GM13976 (cell line): ENCODE measurements around the gene UHRF2.

Experiments used
- DNase-seq: peaks from one replicate; pipeline ENCODE4 v3.0.0; 2012; ENCODE audit warnings: low spot score
- CTCF ChIP-seq: IDR thresholded peaks from 2 replicates; pipeline ENCODE4 v1.5.1; 2012; ENCODE audit warnings: borderline replicate concordance, mild to moderate bottlenecking; ENCODE audit not compliant: insufficient read depth; ENCODE audit errors: extremely low read depth, missing control alignments, control extremely low read depth
- in situ Hi-C: fragments of 300-500 bp; cut with MboI; formaldehyde crosslinking; loops from one replicate; pipeline ENCODE4 v1.12.0; 2022; ENCODE audit warnings: low sequenced_read_pairs, mixed read lengths, inconsistent platforms; ENCODE audit not compliant: unreplicated experiment

UHRF2 gene

DNA sequence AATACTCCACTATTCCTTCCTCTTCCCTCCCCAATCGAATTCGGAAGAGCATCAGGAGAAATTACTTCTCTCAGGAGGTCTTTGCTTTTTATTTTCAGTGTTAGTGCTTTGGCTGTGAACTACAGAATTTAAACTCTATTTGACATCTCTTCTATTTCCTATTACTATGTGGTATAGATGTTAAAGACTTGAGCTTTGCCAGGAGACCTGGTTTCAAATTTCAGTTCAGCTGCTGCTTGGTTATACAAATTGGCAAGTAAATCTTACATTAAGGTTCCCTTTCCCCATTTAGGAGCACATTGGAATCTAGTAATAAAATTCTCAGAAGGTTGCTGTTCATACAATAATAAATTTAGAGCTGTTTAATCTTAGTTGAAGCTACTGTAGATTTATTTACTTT lies 13.1 kb downstream of the UHRF2 start:
- TF ChIP-seq CTCF: no peak
- in situ Hi-C loops: no loop called here
- DNase-seq: no peak

DNA sequence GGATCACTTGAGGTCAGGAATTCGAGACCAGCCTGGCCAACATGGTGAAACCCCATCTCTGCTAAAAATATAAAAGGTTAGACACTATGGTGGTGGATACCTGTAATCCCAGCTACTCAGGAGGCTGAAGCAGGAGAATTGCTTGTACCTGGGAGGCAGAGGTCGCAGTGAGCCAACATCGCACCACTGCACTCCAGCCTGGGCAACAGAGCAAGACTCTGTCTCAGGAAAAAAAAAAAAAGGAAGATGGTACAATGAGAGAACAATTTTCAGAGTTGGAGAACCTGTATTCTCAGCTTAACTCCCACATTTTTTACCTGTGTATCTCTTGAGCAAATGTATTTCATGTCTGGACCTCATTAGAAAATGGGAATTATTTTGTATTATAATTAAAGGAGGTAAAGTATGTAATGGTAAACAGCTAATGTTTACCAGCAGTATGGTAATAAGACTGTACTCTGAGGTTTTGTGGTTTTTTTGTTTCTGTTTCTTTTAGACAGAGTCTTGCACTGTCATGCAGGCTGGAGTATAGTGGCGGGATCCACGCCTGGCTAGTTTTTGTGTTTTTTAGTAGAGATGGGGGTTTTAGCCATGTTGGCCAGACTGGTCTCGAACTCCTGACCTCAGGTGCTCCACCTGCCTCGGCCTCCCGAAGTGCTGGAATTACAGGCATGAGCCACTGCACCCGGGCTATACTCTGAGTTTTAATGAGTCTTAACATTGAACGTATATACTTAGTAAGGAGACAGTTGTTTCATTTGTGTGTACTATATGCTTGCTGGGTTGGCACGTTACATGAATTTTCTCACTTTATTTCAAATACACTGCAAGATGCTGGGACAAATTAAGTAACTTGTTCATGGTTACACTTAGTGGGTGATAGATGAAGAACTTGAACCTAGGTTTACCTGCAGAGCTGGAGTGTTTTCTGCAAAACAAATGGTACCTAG lies 16.2 kb downstream of the UHRF2 start:
- in situ Hi-C loops: no loop called here
- no peak for TF ChIP-seq CTCF

GRCh38 chr9:6431038-6431437 lies 18.0 kb downstream of the UHRF2 start:
- TF ChIP-seq CTCF: no peak
- in situ Hi-C loops: no loop called here
- DNase-seq: no peak

More for the DNA sequence above, 16.2 kb downstream of the UHRF2 start:
- DNase-seq: no peak

DNA sequence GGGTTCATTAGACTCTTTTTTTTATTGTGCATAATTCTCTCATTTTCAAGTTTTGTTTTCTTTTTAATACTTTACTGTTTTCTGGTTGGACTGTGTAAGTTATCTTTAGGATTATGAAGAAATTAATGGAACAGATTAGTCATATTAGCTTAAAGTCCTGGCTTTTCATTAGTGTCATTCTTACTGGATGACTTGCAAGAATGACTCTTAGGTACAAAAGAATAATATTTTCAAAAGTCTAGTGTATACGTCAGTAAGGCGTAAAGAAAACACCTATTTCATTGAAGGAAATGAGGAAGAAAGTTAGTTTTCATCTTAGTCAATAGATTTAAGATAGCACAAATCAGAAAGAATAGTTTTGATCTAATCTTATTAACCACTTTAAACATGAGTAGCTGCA lies 20.4 kb downstream of the UHRF2 start:
- TF ChIP-seq CTCF: no peak
- no peak for DNase-seq
- in situ Hi-C loops: no loop called here

- no peak for DNase-seq
- TF ChIP-seq CTCF: no peak
- in situ Hi-C loops: no loop called here
Observed at GRCh38 chr9:6439051-6439703, 26.2 kb downstream of the UHRF2 start.

GRCh38 chr9:6440405-6440804 lies 27.4 kb downstream of the UHRF2 start:
- TF ChIP-seq CTCF: no peak
- DNase-seq: no peak
- in situ Hi-C loops: no loop called here
